COR-L47 (cell line): Measurements from ENCODE around the gene MTPN.

Experiments used
- DNase-seq: peaks from one replicate; lab custom pipeline; 2025; lab: John Stamatoyannopoulos, UW

The MTPN gene, protein sequence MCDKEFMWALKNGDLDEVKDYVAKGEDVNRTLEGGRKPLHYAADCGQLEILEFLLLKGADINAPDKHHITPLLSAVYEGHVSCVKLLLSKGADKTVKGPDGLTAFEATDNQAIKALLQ

DNA sequence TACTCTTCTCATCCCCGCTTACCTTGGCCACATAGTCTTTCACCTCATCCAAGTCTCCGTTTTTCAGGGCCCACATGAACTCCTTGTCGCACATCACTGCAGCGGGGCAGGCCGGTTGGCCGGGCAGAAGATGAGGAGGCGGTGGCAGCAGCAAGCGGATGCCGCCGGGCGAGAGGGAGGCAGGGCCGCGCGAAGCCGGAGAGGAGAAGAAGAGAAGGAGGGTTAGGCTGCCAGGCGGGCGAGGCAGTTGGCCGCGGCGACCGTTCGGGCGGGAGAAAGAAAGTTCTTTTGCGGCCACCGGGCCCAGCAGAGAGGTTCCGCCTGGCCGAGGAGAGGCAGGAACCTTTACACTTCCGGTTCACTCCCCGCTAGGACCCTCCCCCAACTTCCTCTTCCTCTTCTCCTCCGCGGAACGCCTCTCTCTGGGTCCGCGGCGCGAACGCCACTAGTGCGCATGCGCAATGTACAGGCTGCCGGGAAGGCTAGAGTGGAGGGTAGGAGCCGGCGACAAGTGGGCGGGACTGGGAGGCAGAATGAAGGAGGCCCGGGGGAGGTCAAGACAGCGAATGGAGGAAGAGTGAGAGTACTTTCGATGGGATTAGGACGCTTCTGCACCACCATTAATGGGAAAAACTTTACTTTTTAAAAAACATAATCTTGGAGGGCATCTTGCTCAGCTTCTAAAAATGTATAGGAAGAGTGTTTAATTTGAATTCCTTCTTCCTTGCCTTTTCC, at the start of gene MTPN:
Gene MTPN (minus strand): TSS at position 353 of the 735 bp plus-strand sequence. CDS start 259 bp downstream, at position 94.
- DNase-seq: peak; percentile 95

DNA sequence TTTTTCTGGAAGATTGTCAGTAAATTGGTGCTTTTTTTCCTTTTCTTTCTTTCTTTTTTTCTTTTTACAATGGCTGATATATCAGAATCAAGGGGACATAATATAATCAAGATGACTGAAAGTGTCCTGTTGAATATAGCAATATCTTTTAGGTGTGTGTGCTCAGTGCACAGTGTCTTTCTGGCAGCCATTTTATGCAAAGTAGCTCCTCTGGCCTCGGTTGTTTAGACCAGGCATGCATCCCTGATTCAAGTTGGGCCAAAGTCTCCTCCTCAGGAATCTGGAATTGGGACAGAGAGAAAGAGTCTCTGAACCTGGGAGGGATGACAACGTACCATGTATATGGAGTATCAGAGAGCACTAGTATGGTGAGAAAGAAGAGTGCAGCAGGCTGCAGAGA, 49.0 kb upstream of the MTPN start:
- no peak for DNase-seq

DNA sequence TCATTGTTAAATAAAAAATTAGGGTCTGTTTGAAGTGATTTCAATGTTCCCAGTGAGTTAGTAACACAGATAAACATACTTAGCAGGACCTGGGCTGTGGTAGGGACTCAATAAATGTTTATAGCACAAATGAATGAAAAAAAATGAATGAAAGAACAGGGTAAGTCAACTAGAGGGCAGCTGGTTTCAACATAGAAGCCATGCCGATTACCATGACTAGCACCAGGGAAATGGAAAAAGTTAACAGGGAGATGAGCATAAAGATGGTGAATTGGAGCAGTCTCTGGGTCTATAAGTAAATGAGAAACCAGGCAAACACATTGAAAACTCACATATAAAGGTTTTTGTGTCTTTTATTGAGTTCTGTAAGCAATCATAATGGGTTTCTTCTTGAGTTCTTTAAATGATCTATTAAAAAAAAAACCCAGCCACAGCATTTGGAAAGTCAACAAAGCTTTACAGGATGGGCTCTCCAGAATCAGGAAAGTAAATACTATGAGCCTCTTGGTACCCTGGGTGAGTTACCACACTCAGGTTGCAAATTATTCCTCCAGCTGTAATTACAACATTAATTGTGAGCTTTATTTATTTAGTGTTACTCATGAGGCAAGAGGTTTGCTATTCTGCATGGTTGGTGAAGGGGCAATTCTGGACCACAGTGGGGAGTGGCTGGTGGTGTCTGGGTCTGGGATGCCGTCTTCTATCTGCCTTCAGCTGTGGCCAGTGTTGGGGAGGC, 46.1 kb upstream of the MTPN start:
- peak; percentile 71 for DNase-seq

DNA sequence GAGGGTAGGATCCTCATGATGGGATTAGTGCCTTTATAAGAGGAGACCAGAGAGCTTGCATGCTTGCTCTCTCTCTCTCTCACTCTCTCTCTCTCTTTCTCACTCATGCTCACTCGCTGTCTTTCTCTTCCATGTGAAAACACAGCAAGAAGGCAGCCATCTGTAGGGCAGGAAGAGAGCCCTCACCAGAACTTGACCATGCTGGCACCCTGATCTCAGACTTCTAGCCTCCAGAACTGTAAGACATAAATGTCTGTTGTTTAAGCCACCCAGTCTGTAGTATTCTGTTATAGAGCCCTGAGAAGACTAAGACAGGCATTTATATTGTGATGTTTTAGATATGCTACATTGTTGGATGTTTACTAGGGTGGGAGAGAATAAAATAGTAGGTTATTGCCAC, 43.4 kb upstream of the MTPN start:
- DNase-seq: no peak

DNA sequence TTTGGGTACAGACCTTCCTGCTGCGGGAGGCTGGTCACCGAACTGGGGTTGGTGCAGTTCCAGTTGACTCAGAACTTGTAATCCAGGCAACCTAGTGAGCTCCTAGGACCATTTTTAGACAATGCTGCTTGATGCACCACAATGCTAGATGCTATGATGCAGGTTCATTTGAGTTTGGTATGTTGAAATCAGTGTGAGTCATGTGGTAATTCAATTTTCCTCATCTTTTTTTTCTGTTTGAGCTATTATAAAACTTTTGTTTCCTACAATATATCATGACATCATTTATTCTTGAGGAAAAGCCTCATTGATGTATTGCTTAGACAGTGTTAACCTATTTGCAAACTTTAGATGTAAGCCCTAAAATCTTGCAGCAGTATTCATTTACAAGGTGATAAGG, 40.9 kb upstream of the MTPN start:
- DNase-seq: no peak

DNA sequence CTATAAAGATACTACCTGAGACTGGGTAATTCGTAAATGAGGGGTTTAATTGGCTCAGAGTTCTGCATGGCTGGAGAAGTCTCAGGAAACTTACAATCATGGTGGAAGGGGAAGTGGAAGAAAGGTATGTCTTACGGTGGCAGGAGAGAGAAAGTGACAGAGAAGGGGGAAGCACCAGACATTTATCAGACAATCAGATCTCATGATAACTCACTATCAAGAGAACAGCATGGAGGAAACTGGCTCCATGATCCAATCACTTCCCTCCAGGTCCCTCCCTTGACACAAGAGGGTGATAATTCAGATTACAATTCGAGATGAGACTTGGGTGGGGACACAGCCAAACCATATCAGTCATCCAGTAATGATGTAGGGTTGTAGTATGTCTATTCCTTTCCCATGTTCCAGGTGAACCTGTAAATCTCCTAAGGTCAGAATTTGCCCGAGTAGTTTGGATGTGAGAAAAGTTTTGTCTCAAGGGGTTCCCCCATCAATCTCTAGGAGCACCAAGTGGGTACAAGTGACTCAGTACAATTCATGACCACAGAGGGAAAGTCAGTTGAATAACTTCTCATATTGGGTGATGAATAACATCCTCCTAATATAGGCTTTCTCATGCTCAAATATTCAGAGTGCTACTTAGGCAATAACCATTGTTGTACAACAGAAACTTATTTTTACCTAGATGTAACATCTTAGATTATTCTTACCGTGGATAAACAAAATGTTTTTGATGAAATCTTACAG, 39.7 kb upstream of the MTPN start:
- no peak for DNase-seq

DNA sequence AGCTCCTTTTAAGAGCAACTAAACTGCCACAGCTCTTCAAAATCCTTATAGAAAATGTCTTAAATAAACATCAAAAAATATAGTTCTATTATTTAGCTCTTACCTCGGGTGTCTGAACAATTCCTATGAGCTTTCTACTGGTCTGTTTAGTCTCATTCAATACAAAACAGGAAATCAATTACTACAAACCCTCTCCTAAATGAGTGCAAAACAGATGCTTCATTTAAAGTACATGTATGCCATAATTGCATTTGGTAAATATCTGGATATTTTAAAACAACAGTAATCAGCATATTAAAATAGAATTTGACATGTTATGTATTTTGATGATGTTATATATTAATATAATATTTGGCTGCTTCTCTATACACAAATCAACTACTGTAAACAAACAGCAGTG, 38.5 kb upstream of the MTPN start:
- DNase-seq: no peak

DNA sequence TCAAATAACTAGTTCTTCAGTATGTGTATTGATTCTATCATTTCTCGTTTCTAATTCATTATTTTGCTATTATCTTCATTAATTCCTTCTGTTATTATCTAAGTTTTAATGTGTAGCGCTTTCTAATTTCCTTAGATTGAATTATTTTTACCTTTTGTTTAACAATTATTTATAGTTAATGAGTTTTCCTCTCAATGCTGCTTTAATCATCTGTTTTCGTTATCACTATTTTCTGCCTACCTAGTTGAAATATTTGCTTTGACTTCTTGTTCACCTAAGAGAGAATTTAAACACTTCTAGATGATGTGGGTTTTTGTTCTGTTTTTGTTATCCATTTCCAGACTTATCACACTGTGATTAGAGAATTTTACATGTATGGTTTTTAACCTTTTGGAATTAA, 37.5 kb upstream of the MTPN start:
- DNase-seq: no peak

DNA sequence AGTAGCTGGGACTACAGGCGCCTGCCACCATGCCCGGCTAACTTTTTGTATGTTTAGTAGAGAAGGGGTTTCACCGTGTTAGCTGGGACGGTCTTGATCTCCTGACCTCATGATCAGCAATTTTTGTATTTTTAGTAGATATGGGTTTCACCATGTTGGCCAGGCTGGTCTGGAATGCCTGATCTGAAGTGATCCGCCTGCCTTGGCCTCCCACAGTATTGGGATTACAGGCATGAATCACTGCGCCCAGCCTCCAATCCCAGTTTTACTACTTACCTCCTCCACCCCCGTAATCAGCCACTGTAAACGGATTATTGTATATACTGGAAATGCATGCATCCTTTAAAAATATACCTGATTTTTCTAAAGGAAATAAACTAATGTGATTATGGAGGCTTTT, 35.1 kb upstream of the MTPN start:
- DNase-seq: no peak

DNA sequence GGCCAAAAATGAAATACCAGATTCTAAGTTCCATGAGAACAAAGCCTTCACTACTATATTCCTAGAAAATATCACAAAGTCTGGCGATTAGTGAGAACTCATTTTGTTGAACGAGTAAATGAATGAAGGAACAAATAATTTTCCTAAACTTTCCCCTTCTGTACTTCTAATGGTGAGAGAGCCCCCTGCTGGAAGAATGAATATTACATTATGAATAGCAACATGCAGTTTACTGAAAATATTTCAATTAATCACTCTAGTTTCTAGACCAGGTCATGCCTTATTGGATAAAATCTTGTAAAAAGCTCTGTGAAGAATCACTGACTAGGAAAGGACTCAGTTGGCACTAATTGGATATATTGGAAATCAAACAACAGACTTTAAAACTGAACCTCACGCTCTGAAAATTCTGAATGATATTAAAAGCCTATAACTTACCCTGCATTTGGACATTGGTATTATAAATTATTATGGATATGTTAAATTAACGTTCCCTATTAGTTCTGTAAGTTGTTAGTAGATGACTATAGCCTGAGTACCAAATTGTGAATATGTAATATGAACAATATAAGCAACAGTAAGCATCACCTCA, 32.4 kb upstream of the MTPN start:
- peak; percentile 52 for DNase-seq

DNA sequence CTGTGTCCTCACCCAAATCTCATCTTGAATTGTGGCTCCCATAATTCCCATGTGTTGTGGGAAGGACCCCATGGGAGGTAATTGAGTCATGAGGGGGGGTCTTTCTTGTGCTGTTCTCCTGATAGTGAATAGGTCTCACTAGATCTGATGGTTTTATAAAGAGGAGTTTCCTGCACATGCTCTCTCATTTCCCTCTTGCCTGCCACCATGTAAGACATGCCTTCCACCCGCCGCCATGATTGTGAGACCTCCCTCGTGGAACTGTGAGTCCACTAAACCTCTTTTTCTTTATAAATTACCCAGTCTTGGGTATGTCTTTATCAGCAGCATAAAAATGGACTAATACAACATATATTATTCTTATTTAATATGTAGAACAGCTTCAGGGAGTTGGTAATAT, 29.0 kb upstream of the MTPN start:
- DNase-seq: no peak

DNA sequence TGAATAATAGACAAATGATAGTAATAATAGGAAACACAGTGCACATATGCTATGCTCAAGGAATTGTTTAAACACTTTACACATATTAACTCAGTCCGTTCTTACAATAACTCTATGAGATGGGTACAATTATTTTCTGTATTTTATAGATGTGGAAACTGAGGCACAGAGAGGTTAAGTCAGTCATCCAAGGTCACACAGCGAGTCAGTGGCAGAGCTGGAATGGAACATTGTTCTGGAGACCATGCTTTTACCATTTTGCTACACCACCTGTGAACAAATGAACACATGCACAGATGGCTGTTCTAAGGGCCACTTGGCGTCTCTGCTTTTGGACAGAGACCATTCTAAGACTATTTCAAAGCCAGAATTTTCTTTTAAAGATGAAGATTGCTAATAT, 26.9 kb upstream of the MTPN start:
- DNase-seq: no peak

DNA sequence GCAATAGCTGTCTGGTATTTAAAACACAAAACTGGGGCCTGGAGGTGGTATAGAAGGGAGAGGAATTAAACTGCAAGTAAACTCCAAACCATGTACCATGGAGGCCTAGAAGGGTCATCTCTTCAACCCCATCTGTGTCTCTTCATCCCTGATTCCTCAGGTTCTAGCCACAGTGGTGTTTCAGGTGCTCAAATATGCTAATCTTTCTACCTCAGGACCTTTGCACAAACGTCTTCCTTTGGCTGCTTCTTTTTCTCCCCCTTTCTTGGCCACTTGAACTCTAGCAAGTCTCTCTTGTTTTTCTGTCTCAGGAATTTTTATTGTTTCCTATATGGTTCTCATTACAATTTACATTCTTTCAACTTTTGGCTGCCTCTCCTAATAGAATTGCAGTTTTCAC, 25.6 kb upstream of the MTPN start:
- no peak for DNase-seq

DNA sequence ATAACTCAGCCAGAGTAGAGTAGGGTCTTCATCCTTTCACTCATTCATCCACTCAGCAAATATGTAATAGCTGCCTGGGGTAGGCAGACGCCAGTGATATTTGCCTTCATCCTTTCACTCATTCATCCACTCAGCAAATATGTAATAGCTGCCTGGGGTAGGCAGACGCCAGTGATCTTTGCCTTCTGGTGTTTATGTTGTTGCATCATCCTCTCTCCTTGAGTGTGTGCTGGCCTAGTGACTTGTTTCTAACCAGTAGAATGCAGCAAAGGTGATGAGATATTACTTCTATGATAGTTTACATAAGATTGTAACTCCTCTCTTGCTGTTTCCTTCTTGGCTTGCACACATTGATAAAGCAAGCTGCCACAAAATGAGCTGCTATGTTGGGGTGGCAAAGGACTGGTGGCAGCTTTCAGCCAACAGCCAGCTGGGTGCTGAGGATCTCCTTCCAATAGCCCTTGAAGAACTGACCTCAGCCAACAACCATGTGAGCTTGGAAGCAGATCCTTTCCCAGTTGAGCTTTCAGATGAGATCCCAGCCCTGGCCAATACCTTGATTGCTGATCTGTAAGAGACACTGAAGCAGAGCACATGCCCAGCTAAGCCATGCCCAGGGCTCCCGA, 23.2 kb upstream of the MTPN start:
- DNase-seq: no peak

DNA sequence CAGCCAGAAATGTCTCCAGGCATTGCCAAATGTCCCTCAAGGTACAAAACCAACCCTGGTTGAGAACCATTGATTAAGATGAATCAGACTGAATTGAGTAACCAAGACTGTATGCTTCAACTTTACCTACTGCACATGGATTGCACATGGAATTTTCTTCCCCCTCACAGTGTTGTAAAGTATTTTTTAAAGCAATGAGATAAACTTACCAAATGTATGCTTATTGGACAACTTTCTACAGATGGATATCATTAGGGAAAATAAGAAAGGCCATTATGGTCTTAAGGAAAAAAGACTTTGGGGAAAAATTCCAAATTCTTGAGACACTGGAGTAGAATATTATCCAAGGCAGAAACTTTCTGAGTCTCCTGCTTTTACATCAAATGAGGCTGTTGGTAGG, 20.9 kb upstream of the MTPN start:
- no peak for DNase-seq

DNA sequence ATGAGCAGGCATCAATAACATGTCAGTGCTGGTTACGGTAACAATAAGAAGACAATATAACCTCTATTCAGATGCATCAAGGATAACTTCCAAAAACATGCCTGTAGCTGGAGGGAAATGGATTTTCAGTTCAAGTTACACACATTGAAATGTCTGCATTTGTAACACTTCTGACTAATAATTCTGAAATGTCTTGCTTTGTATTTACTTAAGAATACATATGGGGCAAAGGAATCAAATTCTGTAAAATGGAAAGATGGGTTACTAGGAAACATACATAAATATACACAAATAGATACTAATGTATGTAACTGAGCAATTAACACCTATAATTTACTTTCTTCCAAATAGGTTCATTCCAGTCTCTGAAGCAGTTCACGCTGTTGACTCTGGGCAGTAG, 18.6 kb upstream of the MTPN start:
- DNase-seq: no peak

DNA sequence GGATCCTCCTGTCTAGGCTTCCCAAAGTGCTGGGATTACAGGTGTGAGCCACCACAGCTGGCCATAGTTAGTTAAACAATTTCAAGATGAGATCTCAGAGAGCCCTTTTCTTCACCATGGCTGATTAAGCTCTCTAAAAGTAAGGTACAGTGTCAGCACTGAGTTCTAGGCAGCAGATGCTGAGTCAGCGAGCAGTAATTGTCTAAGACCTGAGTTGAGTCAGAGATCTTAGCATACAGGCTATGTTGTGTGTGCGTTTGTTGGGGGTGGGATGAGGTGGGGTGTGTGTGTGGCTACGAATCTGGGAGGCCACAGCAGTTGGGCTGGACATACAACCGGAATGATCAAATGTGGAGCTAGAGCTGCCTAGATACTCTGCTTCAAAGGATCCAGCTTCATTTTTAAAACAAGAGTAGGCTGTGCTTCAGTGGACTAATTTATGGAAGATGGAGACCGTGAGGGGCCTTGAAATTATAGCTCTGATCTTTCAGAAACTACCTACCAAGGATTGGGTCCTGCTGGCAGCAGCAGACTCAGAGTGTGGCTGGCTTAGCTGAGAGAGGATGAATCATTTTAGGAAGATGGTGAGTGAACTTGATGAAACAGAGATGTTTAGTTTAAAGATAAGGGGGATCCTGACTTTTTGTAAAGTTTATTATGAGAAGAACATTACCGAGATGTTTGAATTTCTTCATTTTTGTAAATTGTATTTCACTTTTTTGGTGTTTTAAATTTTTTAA, 17.5 kb upstream of the MTPN start:
- DNase-seq: no peak

DNA sequence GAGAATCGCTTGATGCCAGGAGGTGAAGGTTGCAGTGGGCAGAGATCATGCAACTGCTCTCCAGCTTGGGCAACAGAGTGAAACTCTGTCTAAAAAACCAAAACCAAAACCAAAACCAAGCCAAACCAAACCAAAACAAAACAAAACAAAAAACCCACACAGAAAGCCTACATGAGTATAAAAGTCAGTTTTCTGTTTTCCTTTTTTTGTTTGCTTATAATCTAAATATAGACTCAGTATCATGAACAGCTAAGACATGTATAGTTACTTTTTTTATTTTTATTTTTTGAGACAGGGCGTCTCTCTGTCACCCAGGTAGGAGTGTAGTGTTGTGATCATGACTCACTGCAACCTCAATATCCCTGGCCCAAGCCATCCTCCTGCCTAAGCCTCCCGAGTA, 16.8 kb upstream of the MTPN start:
- DNase-seq: no peak

DNA sequence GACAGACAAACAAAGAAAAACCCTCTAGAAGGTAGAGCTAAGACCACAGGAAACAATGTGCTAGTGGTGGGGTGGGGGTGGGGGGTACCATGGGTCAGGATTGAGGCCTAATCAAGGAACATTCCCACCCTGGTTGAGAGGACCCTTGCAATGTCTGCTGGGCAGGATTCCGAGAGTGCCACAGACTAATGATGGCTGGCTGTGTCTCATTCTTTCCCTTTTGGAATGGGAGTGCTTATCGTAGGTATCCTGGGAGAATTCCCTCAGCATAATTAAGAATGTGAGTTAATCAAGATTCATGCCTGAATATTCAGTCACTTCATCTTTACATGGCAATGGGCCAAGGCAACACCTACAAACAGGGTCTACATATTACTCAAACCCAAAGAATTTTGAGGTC, 14.7 kb upstream of the MTPN start:
- no peak for DNase-seq

DNA sequence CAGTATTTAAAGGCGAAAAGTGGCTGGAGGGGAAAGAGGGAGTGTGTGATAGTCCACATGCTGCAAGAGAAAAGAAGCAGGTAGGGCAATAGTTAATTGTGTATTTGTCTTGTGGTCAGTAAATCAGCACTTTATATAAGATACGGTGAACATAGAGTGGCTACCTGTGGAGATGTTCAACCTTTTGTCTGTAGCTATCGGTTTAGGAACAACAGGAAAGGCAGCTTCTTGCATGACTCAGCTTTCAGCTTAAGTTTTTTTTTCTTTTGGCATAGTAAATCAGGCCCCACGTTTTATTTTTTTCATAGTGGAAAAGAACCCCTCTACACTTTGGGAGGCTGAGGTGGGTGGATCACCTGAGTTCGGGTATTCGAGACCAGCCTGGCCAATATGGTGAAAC, 14.2 kb upstream of the MTPN start:
- no peak for DNase-seq

DNA sequence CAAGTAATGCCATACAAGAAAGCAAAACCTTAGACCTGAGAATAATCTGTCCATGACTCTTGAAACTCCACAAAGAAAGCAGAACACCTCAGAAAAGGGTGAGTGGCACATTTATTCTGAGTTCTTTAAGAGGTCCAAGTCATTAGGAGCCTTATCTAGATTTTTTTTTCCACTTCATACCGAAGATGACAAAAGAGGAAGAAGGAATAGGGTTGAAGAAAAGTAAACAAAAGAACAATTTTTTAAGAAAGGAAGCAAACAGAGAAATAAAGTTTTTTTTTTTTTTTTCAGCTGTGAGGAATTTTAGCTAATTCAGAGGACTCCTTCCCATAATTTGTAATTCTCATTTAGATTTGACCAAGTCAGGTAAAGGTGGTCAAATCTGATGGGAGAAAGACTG, 13.1 kb upstream of the MTPN start:
- no peak for DNase-seq
